ENCODE results near the gene CCDC9B. TPM values are rescaled to one million over a fixed set of nuclear protein-coding genes. Genes with fewer than 3 reads are reported as not detected.

CCDC9B gene
- total RNA-seq, 1 experiment from 2014 or later = 1.4 TPM

DNA sequence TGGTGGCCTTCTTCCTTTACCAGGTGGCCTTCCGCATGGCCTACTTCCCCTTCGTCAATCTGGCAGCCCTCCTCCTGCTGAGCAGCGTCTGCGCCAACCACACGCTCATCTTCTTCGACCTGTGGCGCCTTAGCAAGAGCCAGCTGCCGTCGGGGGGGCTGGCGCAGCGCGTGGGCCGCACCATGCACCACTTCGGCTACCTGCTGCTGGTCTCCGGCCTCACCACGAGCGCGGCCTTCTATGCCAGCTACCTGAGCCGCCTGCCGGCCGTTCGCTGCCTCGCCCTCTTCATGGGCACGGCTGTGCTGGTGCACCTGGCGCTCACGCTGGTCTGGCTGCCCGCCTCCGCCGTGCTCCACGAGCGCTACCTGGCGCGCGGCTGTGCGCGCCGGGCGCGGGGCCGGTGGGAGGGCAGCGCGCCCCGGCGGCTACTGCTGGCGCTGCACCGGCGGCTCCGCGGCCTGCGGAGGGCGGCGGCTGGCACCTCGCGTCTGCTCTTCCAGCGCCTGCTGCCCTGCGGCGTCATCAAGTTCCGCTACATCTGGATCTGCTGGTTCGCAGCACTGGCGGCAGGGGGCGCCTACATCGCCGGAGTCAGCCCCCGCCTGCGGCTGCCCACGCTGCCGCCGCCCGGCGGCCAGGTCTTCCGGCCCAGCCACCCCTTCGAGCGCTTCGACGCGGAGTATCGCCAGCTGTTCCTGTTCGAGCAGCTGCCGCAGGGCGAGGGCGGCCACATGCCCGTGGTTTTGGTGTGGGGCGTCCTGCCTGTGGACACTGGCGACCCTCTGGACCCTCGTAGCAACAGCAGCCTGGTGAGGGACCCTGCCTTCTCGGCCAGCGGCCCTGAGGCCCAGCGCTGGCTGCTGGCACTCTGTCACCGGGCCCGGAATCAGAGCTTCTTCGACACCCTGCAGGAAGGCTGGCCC, 27.2 kb upstream of the CCDC9B start (continued):
- TF ChIP-seq, protein P1, sequence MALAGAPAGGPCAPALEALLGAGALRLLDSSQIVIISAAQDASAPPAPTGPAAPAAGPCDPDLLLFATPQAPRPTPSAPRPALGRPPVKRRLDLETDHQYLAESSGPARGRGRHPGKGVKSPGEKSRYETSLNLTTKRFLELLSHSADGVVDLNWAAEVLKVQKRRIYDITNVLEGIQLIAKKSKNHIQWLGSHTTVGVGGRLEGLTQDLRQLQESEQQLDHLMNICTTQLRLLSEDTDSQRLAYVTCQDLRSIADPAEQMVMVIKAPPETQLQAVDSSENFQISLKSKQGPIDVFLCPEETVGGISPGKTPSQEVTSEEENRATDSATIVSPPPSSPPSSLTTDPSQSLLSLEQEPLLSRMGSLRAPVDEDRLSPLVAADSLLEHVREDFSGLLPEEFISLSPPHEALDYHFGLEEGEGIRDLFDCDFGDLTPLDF (CRISPR knock-in tag; IDR thresholded peaks at IDR 0.05) = peak; percentile 98
- TF ChIP-seq OVOL2 (CRISPR knock-in tag; IDR thresholded peaks at IDR 0.05; ENCODE audit: borderline replicate concordance) (no peak), TP53 (CRISPR knock-in tag; IDR thresholded peaks at IDR 0.05) (peak; percentile 98), NFE2L1 (CRISPR knock-in tag; IDR thresholded peaks at IDR 0.05) (peak; percentile 98), JUN (CRISPR knock-in tag; IDR thresholded peaks at IDR 0.05) (peak; percentile 98), NFYB (CRISPR knock-in tag; conservative IDR thresholded peaks at IDR 0.05; ENCODE audit: low read depth) (peak; percentile 62), MXD4 (CRISPR knock-in tag; IDR thresholded peaks at IDR 0.05; ENCODE audit: borderline replicate concordance) (no peak), NFATC4 (CRISPR knock-in tag; IDR thresholded peaks at IDR 0.05) (no peak; the same call in 1 of the 2 replicates), ZNF396 (CRISPR knock-in tag; IDR thresholded peaks at IDR 0.05; ENCODE audit: borderline replicate concordance) (no peak), ETV6 (CRISPR knock-in tag; IDR thresholded peaks at IDR 0.05) (peak; percentile 99), GTF2I (CRISPR knock-in tag; conservative IDR thresholded peaks at IDR 0.05) (no peak), ESRRA (CRISPR knock-in tag; IDR thresholded peaks at IDR 0.05; ENCODE audit: borderline replicate concordance) (peak; percentile 98), ZNF219 (CRISPR knock-in tag; IDR thresholded peaks at IDR 0.05; ENCODE audit: borderline replicate concordance) (peak; percentile 98), ZNF121 (CRISPR knock-in tag; IDR thresholded peaks at IDR 0.05) (peak; percentile 55), GRHL2 (CRISPR knock-in tag; IDR thresholded peaks at IDR 0.05; ENCODE audit: insufficient replicate concordance, severe bottlenecking) (no peak), TEAD1 (CRISPR knock-in tag; IDR thresholded peaks at IDR 0.05) (peak; percentile 98), TCF7 (CRISPR knock-in tag; IDR thresholded peaks at IDR 0.05; ENCODE audit: low read depth) (peak; percentile 98; the same call in 1 of the 2 replicates), CREB1 (CRISPR knock-in tag; IDR thresholded peaks at IDR 0.05) (peak; percentile 99), SP1 (CRISPR knock-in tag; conservative IDR thresholded peaks at IDR 0.05) (peak; percentile 87), SMAD3 (CRISPR knock-in tag; IDR thresholded peaks at IDR 0.05; ENCODE audit: borderline replicate concordance) (peak; percentile 98), NR1H2 (CRISPR knock-in tag; IDR thresholded peaks at IDR 0.05) (peak; percentile 93), SOX15 (CRISPR knock-in tag; IDR thresholded peaks at IDR 0.05) (no peak), TEAD4 (CRISPR knock-in tag; IDR thresholded peaks at IDR 0.05) (peak; percentile 96)
- TF ChIP-seq, protein P2, sequence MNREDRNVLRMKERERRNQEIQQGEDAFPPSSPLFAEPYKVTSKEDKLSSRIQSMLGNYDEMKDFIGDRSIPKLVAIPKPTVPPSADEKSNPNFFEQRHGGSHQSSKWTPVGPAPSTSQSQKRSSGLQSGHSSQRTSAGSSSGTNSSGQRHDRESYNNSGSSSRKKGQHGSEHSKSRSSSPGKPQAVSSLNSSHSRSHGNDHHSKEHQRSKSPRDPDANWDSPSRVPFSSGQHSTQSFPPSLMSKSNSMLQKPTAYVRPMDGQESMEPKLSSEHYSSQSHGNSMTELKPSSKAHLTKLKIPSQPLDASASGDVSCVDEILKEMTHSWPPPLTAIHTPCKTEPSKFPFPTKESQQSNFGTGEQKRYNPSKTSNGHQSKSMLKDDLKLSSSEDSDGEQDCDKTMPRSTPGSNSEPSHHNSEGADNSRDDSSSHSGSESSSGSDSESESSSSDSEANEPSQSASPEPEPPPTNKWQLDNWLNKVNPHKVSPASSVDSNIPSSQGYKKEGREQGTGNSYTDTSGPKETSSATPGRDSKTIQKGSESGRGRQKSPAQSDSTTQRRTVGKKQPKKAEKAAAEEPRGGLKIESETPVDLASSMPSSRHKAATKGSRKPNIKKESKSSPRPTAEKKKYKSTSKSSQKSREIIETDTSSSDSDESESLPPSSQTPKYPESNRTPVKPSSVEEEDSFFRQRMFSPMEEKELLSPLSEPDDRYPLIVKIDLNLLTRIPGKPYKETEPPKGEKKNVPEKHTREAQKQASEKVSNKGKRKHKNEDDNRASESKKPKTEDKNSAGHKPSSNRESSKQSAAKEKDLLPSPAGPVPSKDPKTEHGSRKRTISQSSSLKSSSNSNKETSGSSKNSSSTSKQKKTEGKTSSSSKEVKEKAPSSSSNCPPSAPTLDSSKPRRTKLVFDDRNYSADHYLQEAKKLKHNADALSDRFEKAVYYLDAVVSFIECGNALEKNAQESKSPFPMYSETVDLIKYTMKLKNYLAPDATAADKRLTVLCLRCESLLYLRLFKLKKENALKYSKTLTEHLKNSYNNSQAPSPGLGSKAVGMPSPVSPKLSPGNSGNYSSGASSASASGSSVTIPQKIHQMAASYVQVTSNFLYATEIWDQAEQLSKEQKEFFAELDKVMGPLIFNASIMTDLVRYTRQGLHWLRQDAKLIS (CRISPR knock-in tag; IDR thresholded peaks at IDR 0.05; ENCODE audit: borderline replicate concordance) = peak; percentile 98
- TF ChIP-seq, protein P3, sequence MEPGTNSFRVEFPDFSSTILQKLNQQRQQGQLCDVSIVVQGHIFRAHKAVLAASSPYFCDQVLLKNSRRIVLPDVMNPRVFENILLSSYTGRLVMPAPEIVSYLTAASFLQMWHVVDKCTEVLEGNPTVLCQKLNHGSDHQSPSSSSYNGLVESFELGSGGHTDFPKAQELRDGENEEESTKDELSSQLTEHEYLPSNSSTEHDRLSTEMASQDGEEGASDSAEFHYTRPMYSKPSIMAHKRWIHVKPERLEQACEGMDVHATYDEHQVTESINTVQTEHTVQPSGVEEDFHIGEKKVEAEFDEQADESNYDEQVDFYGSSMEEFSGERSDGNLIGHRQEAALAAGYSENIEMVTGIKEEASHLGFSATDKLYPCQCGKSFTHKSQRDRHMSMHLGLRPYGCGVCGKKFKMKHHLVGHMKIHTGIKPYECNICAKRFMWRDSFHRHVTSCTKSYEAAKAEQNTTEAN (CRISPR knock-in tag; IDR thresholded peaks at IDR 0.05) = peak; percentile 98
- TF ChIP-seq, protein P4, sequence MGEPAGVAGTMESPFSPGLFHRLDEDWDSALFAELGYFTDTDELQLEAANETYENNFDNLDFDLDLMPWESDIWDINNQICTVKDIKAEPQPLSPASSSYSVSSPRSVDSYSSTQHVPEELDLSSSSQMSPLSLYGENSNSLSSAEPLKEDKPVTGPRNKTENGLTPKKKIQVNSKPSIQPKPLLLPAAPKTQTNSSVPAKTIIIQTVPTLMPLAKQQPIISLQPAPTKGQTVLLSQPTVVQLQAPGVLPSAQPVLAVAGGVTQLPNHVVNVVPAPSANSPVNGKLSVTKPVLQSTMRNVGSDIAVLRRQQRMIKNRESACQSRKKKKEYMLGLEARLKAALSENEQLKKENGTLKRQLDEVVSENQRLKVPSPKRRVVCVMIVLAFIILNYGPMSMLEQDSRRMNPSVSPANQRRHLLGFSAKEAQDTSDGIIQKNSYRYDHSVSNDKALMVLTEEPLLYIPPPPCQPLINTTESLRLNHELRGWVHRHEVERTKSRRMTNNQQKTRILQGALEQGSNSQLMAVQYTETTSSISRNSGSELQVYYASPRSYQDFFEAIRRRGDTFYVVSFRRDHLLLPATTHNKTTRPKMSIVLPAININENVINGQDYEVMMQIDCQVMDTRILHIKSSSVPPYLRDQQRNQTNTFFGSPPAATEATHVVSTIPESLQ (CRISPR knock-in tag; IDR thresholded peaks at IDR 0.05) = 0 out of 2 replicates have a peak, but pooled peaks have one; percentile 53
- TF ChIP-seq, protein P5, sequence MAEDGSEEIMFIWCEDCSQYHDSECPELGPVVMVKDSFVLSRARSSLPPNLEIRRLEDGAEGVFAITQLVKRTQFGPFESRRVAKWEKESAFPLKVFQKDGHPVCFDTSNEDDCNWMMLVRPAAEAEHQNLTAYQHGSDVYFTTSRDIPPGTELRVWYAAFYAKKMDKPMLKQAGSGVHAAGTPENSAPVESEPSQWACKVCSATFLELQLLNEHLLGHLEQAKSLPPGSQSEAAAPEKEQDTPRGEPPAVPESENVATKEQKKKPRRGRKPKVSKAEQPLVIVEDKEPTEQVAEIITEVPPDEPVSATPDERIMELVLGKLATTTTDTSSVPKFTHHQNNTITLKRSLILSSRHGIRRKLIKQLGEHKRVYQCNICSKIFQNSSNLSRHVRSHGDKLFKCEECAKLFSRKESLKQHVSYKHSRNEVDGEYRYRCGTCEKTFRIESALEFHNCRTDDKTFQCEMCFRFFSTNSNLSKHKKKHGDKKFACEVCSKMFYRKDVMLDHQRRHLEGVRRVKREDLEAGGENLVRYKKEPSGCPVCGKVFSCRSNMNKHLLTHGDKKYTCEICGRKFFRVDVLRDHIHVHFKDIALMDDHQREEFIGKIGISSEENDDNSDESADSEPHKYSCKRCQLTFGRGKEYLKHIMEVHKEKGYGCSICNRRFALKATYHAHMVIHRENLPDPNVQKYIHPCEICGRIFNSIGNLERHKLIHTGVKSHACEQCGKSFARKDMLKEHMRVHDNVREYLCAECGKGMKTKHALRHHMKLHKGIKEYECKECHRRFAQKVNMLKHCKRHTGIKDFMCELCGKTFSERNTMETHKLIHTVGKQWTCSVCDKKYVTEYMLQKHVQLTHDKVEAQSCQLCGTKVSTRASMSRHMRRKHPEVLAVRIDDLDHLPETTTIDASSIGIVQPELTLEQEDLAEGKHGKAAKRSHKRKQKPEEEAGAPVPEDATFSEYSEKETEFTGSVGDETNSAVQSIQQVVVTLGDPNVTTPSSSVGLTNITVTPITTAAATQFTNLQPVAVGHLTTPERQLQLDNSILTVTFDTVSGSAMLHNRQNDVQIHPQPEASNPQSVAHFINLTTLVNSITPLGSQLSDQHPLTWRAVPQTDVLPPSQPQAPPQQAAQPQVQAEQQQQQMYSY (CRISPR knock-in tag; IDR thresholded peaks at IDR 0.05) = peak; percentile 78

Data from WTC11 (cell line).